Vagina (tissue), 2 donors: ENCODE results near the gene KLHL25.

Experiments used
- POLR2A ChIP-seq, 2 donors: fragments of 450-650 bp; IDR thresholded peaks; one replicate each; pipeline ENCODE4 v1.6.1; 2017; ENCODE audit warnings: antibody characterized with exemption in 2 of 2, mild to moderate bottlenecking in 2 of 2, moderate library complexity in 2 of 2
- POLR2AphosphoS5 ChIP-seq, 2 donors: sonication (generic); formaldehyde crosslinking; IDR thresholded peaks; one replicate each; pipeline ENCODE4 v1.9.0; 2017; ENCODE audit warnings: antibody characterized with exemption in 2 of 2, mild to moderate bottlenecking in 2 of 2, low read depth in 1 of 2; ENCODE audit not compliant: insufficient read depth in 1 of 2
- TF ChIP-seq, protein P1 (sequence below), 3 experiments: fragments of 450-650 bp in 2 of 3; fragments of 200-600 bp in 1 of 3; sonication (generic) in 1 of 3; IDR thresholded peaks; one replicate each; pipeline ENCODE4 v1.5.1; 2017 to 2019; ENCODE audit warnings: antibody characterized with exemption in 3 of 3, mild to moderate bottlenecking in 2 of 3, moderate library complexity in 2 of 3

- no peak for TF ChIP-seq POLR2A (IDR thresholded peaks at IDR 0.05)
- TF ChIP-seq, protein P1, sequence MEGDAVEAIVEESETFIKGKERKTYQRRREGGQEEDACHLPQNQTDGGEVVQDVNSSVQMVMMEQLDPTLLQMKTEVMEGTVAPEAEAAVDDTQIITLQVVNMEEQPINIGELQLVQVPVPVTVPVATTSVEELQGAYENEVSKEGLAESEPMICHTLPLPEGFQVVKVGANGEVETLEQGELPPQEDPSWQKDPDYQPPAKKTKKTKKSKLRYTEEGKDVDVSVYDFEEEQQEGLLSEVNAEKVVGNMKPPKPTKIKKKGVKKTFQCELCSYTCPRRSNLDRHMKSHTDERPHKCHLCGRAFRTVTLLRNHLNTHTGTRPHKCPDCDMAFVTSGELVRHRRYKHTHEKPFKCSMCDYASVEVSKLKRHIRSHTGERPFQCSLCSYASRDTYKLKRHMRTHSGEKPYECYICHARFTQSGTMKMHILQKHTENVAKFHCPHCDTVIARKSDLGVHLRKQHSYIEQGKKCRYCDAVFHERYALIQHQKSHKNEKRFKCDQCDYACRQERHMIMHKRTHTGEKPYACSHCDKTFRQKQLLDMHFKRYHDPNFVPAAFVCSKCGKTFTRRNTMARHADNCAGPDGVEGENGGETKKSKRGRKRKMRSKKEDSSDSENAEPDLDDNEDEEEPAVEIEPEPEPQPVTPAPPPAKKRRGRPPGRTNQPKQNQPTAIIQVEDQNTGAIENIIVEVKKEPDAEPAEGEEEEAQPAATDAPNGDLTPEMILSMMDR (IDR thresholded peaks at IDR 0.05) = no peak
- TF ChIP-seq POLR2AphosphoS5 (IDR thresholded peaks at IDR 0.05; ENCODE audit: insufficient read depth in 1 of 2, low read depth in 1 of 2) = no peak
These were observed 78.5 kb downstream of the KLHL25 start for GRCh38 chr15:85716261-85716660.
